ENCODE data around the gene RALGAPA2.

The RALGAPA2 gene

GRCh38 chr20:20425823-20426654 is 286.4 kb downstream of the RALGAPA2 start:
- no peak for DNase-seq

GRCh38 chr20:20423117-20423516 is 289.3 kb downstream of the RALGAPA2 start:
- no peak for DNase-seq

- DNase-seq, result no peak
Observed at GRCh38 chr20:20417876-20418676, 294.4 kb downstream of the RALGAPA2 start.

- no peak for DNase-seq
Observed at GRCh38 chr20:20415321-20415720, 297.1 kb downstream of the RALGAPA2 start.

- no peak for DNase-seq
Observed at GRCh38 chr20:20414640-20415220, 297.7 kb downstream of the RALGAPA2 start.

GRCh38 chr20:20413810-20414281 is 298.6 kb downstream of the RALGAPA2 start:
- peak; percentile 77 for DNase-seq

- DNase-seq, result peak; percentile 42
Observed at GRCh38 chr20:20412750-20413149, 299.7 kb downstream of the RALGAPA2 start.

- DNase-seq, result no peak
Observed at GRCh38 chr20:20411836-20412235, 300.6 kb downstream of the RALGAPA2 start.

GRCh38 chr20:20411402-20411801 is 301.0 kb downstream of the RALGAPA2 start:
- DNase-seq, result no peak

GRCh38 chr20:20410678-20411077 is 301.8 kb downstream of the RALGAPA2 start:
- peak; percentile 84 for DNase-seq

GRCh38 chr20:20409331-20409730 is 303.1 kb downstream of the RALGAPA2 start:
- DNase-seq, result no peak

GRCh38 chr20:20407891-20408805 is 304.3 kb downstream of the RALGAPA2 start:
- DNase-seq, result peak; percentile 91

- no peak for DNase-seq
Observed at GRCh38 chr20:20406306-20406705, 306.1 kb downstream of the RALGAPA2 start.

GRCh38 chr20:20405623-20406022 is 306.8 kb downstream of the RALGAPA2 start:
- DNase-seq, result no peak

- no peak for DNase-seq
Observed at GRCh38 chr20:20404633-20405032, 307.8 kb downstream of the RALGAPA2 start.

GRCh38 chr20:20401991-20402390 is 310.5 kb downstream of the RALGAPA2 start:
- no peak for DNase-seq

GRCh38 chr20:20399531-20400500 is 312.6 kb downstream of the RALGAPA2 start:
- no peak for DNase-seq

GRCh38 chr20:20398123-20398522 is 314.3 kb downstream of the RALGAPA2 start:
- no peak for DNase-seq

- no peak for DNase-seq
Observed at GRCh38 chr20:20396794-20397193, 315.6 kb downstream of the RALGAPA2 start.

GRCh38 chr20:20395903-20396568 is 316.4 kb downstream of the RALGAPA2 start:
- no peak for DNase-seq

GRCh38 chr20:20395087-20395486 is 317.4 kb downstream of the RALGAPA2 start:
- no peak for DNase-seq
